Caco-2 (cell line): Measurements from ENCODE around the gene GAMT. TPM values are rescaled to one million over a fixed set of nuclear protein-coding genes. Genes with fewer than 3 reads are reported as not detected.

Experiments
- BruUV-seq: library from RNA; stranded (reverse); fragments of 400-500 nt; replicated peaks from 2 replicates; lab custom pipeline; 2021; lab: Mats Ljungman, UMichigan
- CTCF ChIA-PET: fragments of 300-600 bp; sonication (Branson Sonifier 250); formaldehyde crosslinking; loops from one replicate; lab custom pipeline; 2022; ENCODE audit warnings: antibody characterized with exemption; lab: Charles Lee
- POLR2A ChIA-PET: fragments of 300-600 bp; sonication (Branson Sonifier 250); formaldehyde crosslinking; loops from one replicate; lab custom pipeline; 2022; ENCODE audit warnings: antibody characterized with exemption; lab: Charles Lee
- DNase-seq, 2 experiments: peaks; one replicate each; pipeline versions ENCODE4 v3.0.0 to v3.0.0-alpha.2; 2020 to 2022
- H3K27me3 ChIP-seq: replicated peaks from 2 replicates; pipeline ENCODE4 v1.6.0; 2011; ENCODE audit warnings: low read length; ENCODE audit not compliant: control insufficient read depth, insufficient read depth
- H3K36me3 ChIP-seq: 2 replicates; pipeline ENCODE4 v1.5.1; 2011; ENCODE audit warnings: low read length; ENCODE audit not compliant: control insufficient read depth, insufficient read depth
- H3K4me1 ChIP-seq: fragments of 250-450 bp; sonication (Bioruptor Pico); 2 replicates; pipeline ENCODE4 v1.5.1; 2020; ENCODE audit warnings: mild to moderate bottlenecking
- H3K4me3 ChIP-seq: 2 replicates; pipeline ENCODE4 v1.5.1; 2011; ENCODE audit warnings: low read depth, mild to moderate bottlenecking, control low read depth, low read length
- H3K9me3 ChIP-seq: fragments of 250-450 bp; sonication (Bioruptor Pico); 2 replicates; pipeline ENCODE4 v1.5.1; 2020; ENCODE audit warnings: mild to moderate bottlenecking, moderate library complexity
- H3K27ac Mint-ChIP-seq: one replicate; pipeline ENCODE4 v1.8.0; 2022; ENCODE audit warnings: mixed read lengths; ENCODE audit not compliant: unreplicated experiment
- H3K27me3 Mint-ChIP-seq: one replicate; pipeline ENCODE4 v1.8.0; 2022; ENCODE audit warnings: mixed read lengths; ENCODE audit not compliant: insufficient read depth, unreplicated experiment
- H3K36me3 Mint-ChIP-seq: one replicate; pipeline ENCODE4 v1.8.0; 2022; ENCODE audit warnings: mild to moderate bottlenecking, mixed read lengths; ENCODE audit not compliant: insufficient read depth, unreplicated experiment
- H3K4me1 Mint-ChIP-seq: one replicate; pipeline ENCODE4 v1.8.0; 2022; ENCODE audit warnings: low read depth, mixed read lengths; ENCODE audit not compliant: unreplicated experiment
- H3K4me3 Mint-ChIP-seq: one replicate; pipeline ENCODE4 v1.8.0; 2022; ENCODE audit warnings: mild to moderate bottlenecking, moderate library complexity, mixed read lengths; ENCODE audit not compliant: unreplicated experiment
- H3K9me3 Mint-ChIP-seq: one replicate; pipeline ENCODE4 v1.8.0; 2022; ENCODE audit warnings: mixed read lengths; ENCODE audit not compliant: unreplicated experiment
- intact Hi-C: fragments of 100-400 bp; cut with micrococcal nuclease; formaldehyde crosslinking; loops from one replicate; pipeline ENCODE4 v1.10.0; 2022; ENCODE audit not compliant: unreplicated experiment
- total RNA-seq: library from RNA; stranded (reverse); gene quantifications from 2 replicates; pipeline ENCODE4 v1.2.3, GENCODE V29; 2022
- TF ChIP-seq, protein P1 (sequence below), 2 experiments: fragments of 200-600 bp in 1 of 2; IDR thresholded peaks; 1 replicate in 1 of 2; 2 replicates in 1 of 2; pipeline versions ENCODE4 v1.5.1 to v1.8.0; 2011 to 2022; ENCODE audit warnings: antibody characterized with exemption in 1 of 2, control low read depth in 1 of 2, inconsistent platforms in 1 of 2, low read depth in 1 of 2, low read length in 1 of 2, mild to moderate bottlenecking in 1 of 2, moderate library complexity in 1 of 2; ENCODE audit not compliant: insufficient read depth in 1 of 2, severe bottlenecking in 1 of 2, unreplicated experiment in 1 of 2

The GAMT gene
- total RNA-seq, 1 experiment from 2014 or later = 75.7 TPM

DNA sequence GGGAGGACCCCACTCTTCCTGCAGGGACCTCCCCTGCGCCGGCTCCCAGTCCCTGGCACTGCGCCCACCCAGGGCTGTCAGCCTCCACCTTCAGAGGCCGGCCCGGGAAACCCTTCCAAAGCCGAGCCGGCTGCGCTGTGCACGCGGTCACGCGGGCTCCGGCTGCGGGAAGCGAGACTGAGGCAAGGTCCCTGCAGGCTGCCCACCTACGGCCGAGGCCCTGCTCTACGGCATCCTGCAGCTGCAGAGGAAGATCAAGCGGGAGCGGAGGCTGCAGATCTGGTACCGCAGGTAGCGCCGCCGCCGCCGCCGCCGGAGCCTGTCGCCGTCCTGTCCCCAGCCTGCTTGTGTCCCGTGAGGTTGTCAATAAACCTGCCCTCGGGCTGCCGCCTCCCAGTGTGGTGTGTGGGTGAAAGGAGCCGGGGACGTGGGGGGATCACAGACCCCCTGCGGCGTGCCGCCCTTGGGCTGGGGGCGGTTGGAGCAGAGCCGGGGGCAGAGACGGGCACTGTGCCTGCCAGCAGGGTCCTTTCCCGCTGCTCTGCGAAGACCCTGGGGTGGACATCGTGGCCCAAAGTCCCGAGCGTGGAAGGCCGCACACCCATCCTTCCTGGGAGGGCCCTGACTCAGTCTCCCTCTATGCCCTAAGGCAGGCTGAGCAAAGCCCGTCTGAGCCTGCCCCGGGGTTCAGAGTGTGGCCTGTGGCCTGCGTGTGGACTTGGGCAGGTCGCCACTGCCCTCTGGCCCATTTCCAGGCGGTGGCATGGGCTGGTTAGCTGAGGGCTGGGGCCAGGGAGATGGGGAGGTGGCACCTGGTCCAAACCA, 5.9 kb downstream of the GAMT start:
- intact Hi-C loops = no loop called here
- Histone ChIP-seq H3K9me3 (no peaks in the 10 kb centered on the region), H3K4me1 (peaks cover 4% of the 10 kb centered on the region), H3K4me3 (no peak overlapping the region), H3K36me3 (peaks cover 3% of the 10 kb centered on the region; the same call in 1 of the 2 replicates), H3K27me3 (no peaks in the 10 kb centered on the region)
- no peak overlapping the region for H3K27ac Mint-ChIP-seq
- CTCF ChIA-PET = no interaction called here
- no peaks in the 10 kb centered on the region for H3K9me3 Mint-ChIP-seq
- no peaks in the 10 kb centered on the region for H3K4me1 Mint-ChIP-seq
- TF ChIP-seq, protein P1, sequence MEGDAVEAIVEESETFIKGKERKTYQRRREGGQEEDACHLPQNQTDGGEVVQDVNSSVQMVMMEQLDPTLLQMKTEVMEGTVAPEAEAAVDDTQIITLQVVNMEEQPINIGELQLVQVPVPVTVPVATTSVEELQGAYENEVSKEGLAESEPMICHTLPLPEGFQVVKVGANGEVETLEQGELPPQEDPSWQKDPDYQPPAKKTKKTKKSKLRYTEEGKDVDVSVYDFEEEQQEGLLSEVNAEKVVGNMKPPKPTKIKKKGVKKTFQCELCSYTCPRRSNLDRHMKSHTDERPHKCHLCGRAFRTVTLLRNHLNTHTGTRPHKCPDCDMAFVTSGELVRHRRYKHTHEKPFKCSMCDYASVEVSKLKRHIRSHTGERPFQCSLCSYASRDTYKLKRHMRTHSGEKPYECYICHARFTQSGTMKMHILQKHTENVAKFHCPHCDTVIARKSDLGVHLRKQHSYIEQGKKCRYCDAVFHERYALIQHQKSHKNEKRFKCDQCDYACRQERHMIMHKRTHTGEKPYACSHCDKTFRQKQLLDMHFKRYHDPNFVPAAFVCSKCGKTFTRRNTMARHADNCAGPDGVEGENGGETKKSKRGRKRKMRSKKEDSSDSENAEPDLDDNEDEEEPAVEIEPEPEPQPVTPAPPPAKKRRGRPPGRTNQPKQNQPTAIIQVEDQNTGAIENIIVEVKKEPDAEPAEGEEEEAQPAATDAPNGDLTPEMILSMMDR (IDR thresholded peaks at IDR 0.05; ENCODE audit: insufficient read depth in 1 of 2, low read depth in 1 of 2, low read length in 1 of 2, severe bottlenecking in 1 of 2, unreplicated experiment in 1 of 2) = no peak
- H3K36me3 Mint-ChIP-seq = peaks cover 79% of the 10 kb centered on the region
- POLR2A ChIA-PET = no interaction called here
- no peaks in the 10 kb centered on the region for H3K27me3 Mint-ChIP-seq
- no TSS peak for BruUV-seq
- no peak overlapping the region for H3K4me3 Mint-ChIP-seq
- no peak for DNase-seq

GRCh38 chr19:1394252-1395193, 6.8 kb downstream of the GAMT start:
- peaks cover 3% of the 10 kb centered on the region; the same call in 1 of the 2 replicates for H3K36me3 ChIP-seq
- Mint-ChIP-seq H3K36me3 (peaks cover 87% of the 10 kb centered on the region), H3K27ac (peak overlapping the region; percentile 69), H3K4me3 (no peak overlapping the region), H3K9me3 (no peaks in the 10 kb centered on the region), H3K27me3 (no peaks in the 10 kb centered on the region), H3K4me1 (no peaks in the 10 kb centered on the region)
- H3K4me1 ChIP-seq = no peaks in the 10 kb centered on the region
- intact Hi-C loops = no loop called here
- H3K9me3 ChIP-seq = no peaks in the 10 kb centered on the region
- TF ChIP-seq, protein P1 (IDR thresholded peaks at IDR 0.05; ENCODE audit: insufficient read depth in 1 of 2, low read depth in 1 of 2, low read length in 1 of 2, severe bottlenecking in 1 of 2, unreplicated experiment in 1 of 2) = no peak
- ChIA-PET CTCF (no interaction called here), POLR2A (no interaction called here)
- peak in 1 of 2 experiments; percentile 23 for DNase-seq
- no peak overlapping the region for H3K4me3 ChIP-seq
- H3K27me3 ChIP-seq = no peaks in the 10 kb centered on the region
- no TSS peak for BruUV-seq

GRCh38 chr19:1393841-1394240, 7.5 kb downstream of the GAMT start:
- Mint-ChIP-seq H3K27ac (no peak overlapping the region), H3K27me3 (no peaks in the 10 kb centered on the region), H3K36me3 (peaks cover 86% of the 10 kb centered on the region), H3K4me3 (peak overlapping the region; percentile 19), H3K9me3 (no peaks in the 10 kb centered on the region), H3K4me1 (no peaks in the 10 kb centered on the region)
- DNase-seq = no peak
- ChIA-PET CTCF (interaction anchor here (0.5 kb wide), 1 partner anchor 104 kb away, joined by 4 read pairs; no protein-coding TSS in a partner anchor), POLR2A (no interaction called here)
- Histone ChIP-seq H3K27me3 (no peaks in the 10 kb centered on the region), H3K4me1 (no peaks in the 10 kb centered on the region), H3K9me3 (no peaks in the 10 kb centered on the region), H3K4me3 (no peak overlapping the region), H3K36me3 (peaks cover 6% of the 10 kb centered on the region)
- no TSS peak for BruUV-seq
- TF ChIP-seq, protein P1 (IDR thresholded peaks at IDR 0.05; ENCODE audit: insufficient read depth in 1 of 2, low read depth in 1 of 2, low read length in 1 of 2, severe bottlenecking in 1 of 2, unreplicated experiment in 1 of 2) = no peak
- intact Hi-C loops = no loop called here
